HepG2 (cell line): ENCODE results near the gene RYR2. TPM values are rescaled to one million over a fixed set of nuclear protein-coding genes. Genes with fewer than 3 reads are reported as not detected.
A peak's percentile ranks its signal among the peaks of the same experiment; 100 is the strongest.

ENCODE experiments used
- BRD4 ChIP-seq: sonication (generic); formaldehyde crosslinking; IDR thresholded peaks from 2 replicates; pipeline ENCODE4 v1.4.0; 2020; ENCODE audit warnings: missing genetic modification reagents
- ELF4 ChIP-seq: sonication (generic); formaldehyde crosslinking; IDR thresholded peaks from 2 replicates; pipeline ENCODE4 v1.5.0; 2020; ENCODE audit warnings: missing genetic modification reagents, mild to moderate bottlenecking, moderate library complexity, borderline replicate concordance
- FOXP1 ChIP-seq, 2 experiments: fragments of 450-650 bp in 1 of 2; IDR thresholded peaks; 2 replicates each; pipeline ENCODE4 v1.6.1; 2017 to 2018; ENCODE audit warnings: antibody characterized with exemption in 1 of 2
- HNRNPH1 ChIP-seq: fragments of 200-400 bp; formaldehyde crosslinking; optimal IDR thresholded peaks from 2 replicates; pipeline ENCODE3; 2017; ENCODE audit warnings: mild to moderate bottlenecking, low read depth, low read length
- HOXA9 ChIP-seq: sonication (generic); formaldehyde crosslinking; IDR thresholded peaks from 2 replicates; pipeline ENCODE4 v1.8.1; 2022; ENCODE audit warnings: missing genetic modification reagents, mild to moderate bottlenecking, moderate library complexity, borderline replicate concordance
- LCORL ChIP-seq, 2 experiments: fragments of 450-650 bp in 1 of 2; sonication (generic) in 1 of 2; formaldehyde crosslinking in 1 of 2; IDR thresholded peaks; 2 replicates each; pipeline versions ENCODE4 v1.5.0 to v1.6.1; 2017 to 2020; ENCODE audit warnings: antibody characterized with exemption in 1 of 2, missing genetic modification reagents in 1 of 2
- NFIC ChIP-seq: IDR thresholded peaks from 2 replicates; pipeline ENCODE4 v1.6.1; 2012; ENCODE audit warnings: mild to moderate bottlenecking, low read length, inconsistent platforms
- NFYC ChIP-seq: IDR thresholded peaks from 2 replicates; pipeline ENCODE4 v1.6.1; 2016; ENCODE audit warnings: missing genetic modification reagents, missing compliant biosample characterization
- RAD21 ChIP-seq: fragments of 450-650 bp; formaldehyde crosslinking; IDR thresholded peaks from 2 replicates; pipeline ENCODE4 v1.5.0; 2020; ENCODE audit warnings: mild to moderate bottlenecking
- RORA ChIP-seq: sonication (generic); formaldehyde crosslinking; IDR thresholded peaks from 2 replicates; pipeline ENCODE4 v1.5.0; 2020; ENCODE audit warnings: mild to moderate bottlenecking, missing genetic modification reagents, moderate library complexity
- SP2 ChIP-seq: sonication (generic); formaldehyde crosslinking; IDR thresholded peaks from 2 replicates; pipeline ENCODE4 v1.5.1; 2020; ENCODE audit warnings: mild to moderate bottlenecking, missing genetic modification reagents
- XRCC5 ChIP-seq: fragments of 200-400 bp; formaldehyde crosslinking; optimal IDR thresholded peaks from 2 replicates; pipeline ENCODE3; 2017; ENCODE audit warnings: mild to moderate bottlenecking, low read length
- ZC3H4 ChIP-seq: sonication (generic); formaldehyde crosslinking; IDR thresholded peaks from 2 replicates; pipeline ENCODE4 v1.4.0; 2020; ENCODE audit warnings: missing genetic modification reagents, borderline replicate concordance
- ZFP1 ChIP-seq: IDR thresholded peaks from 2 replicates; pipeline ENCODE4 v1.6.1; 2016
- ZNF33B ChIP-seq: sonication (generic); formaldehyde crosslinking; IDR thresholded peaks from 2 replicates; pipeline ENCODE4 v1.5.1; 2020; ENCODE audit warnings: mild to moderate bottlenecking, missing genetic modification reagents
- ZNF383 ChIP-seq: sonication (generic); formaldehyde crosslinking; IDR thresholded peaks from 2 replicates; pipeline ENCODE4 v1.4.0; 2020; ENCODE audit warnings: missing genetic modification reagents, mild to moderate bottlenecking, borderline replicate concordance
- ZNF547 ChIP-seq: sonication (generic); formaldehyde crosslinking; IDR thresholded peaks from 2 replicates; pipeline ENCODE4 v1.5.1; 2020; ENCODE audit warnings: mild to moderate bottlenecking, missing genetic modification reagents
- ZSCAN12 ChIP-seq: sonication (generic); formaldehyde crosslinking; IDR thresholded peaks from 2 replicates; pipeline ENCODE4 v1.9.0; 2021; ENCODE audit warnings: mild to moderate bottlenecking, missing genetic modification reagents
- ZSCAN21 ChIP-seq: sonication (generic); formaldehyde crosslinking; IDR thresholded peaks from 2 replicates; pipeline ENCODE4 v1.8.0; 2022; ENCODE audit warnings: mild to moderate bottlenecking, missing genetic modification reagents, moderate library complexity, borderline replicate concordance
- polyA plus RNA-seq, 8 experiments: library from polyadenylated mRNA; depleted of rRNA in 3 of 8; stranded (reverse) in 7 of 8; unstranded in 1 of 8; fragments of >200 nt; fragmentation: Illumina TruSeq in 4 of 8; extraction: Trizol in 4 of 8; gene quantifications; 2 replicates each; pipeline versions ENCODE4 v1.2.1 to v1.2.3, GENCODE V29; 2011 to 2016; ENCODE audit warnings: low read depth in 4 of 8, missing spikeins in 1 of 8, mixed read lengths in 1 of 8; ENCODE audit not compliant: insufficient read depth in 1 of 8
- total RNA-seq, 5 experiments: library from RNA; depleted of rRNA; stranded (reverse); fragments of >200 nt; fragmentation: Illumina TruSeq; extraction: Trizol; gene quantifications; 2 replicates each; pipeline ENCODE4 v1.2.3, GENCODE V29; 2016; ENCODE audit warnings: low read depth in 1 of 5
- TF ChIP-seq, protein P1 (sequence below): sonication (generic); formaldehyde crosslinking; IDR thresholded peaks from 2 replicates; pipeline ENCODE4 v1.5.0; 2020; ENCODE audit warnings: mild to moderate bottlenecking, missing genetic modification reagents, borderline replicate concordance
- TF ChIP-seq, protein P2 (sequence below): sonication (generic); formaldehyde crosslinking; IDR thresholded peaks from 2 replicates; pipeline ENCODE4 v1.4.0; 2020; ENCODE audit warnings: missing genetic modification reagents
- TF ChIP-seq, protein P3 (sequence below): IDR thresholded peaks from 2 replicates; pipeline ENCODE4 v1.6.1; 2016; ENCODE audit warnings: missing compliant biosample characterization, missing genetic modification reagents, borderline replicate concordance

RYR2 gene
- total and polyA plus RNA-seq, 2 of the 13 experiments (the other 11 are each of a cell fraction or from before 2014, with no cell fraction given): not detected

DNA sequence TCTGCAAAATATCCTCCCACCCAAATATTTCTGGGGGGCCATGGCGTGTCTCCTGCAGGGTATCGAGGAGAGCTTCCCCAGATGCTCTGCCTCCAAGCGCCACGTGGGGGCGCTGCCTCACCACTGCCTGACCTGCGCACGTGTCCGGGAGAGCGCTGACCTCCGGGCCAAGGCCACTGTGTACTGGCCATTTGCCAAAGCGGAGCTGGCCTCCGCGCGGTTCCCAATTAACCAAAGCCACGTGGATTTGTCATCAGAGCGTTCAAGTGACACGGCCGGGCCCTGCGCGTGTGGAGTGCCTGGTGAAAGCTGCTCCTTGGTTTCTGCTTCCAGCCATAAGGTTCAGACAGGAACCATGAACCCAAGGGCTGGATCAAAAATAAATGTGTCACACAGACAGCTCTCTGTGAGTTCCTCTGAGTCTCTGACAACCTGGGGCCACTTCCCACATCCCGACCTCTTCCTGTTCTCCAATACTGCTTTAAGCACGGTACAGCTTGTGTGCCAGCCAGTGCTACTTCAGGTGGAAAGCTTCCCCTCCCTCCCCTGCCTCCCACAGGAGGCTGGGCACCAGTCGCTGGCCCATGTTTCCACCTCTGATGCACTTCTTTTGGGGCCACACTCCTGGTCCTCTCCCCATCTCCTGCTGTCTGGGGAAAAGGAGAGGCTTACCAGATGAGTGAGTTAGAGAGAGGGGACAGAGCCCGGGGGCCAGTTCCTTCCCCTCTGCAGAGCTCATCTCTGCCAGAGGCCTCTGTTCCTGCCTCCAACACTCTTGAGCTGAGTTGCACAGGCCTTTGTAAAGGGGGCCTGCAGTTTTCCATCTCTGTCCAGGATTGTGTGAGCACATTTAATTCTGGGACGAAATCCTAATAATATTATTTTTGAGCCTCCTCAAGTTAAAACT, 822.6 kb downstream of the RYR2 start (continued):
- TF ChIP-seq, protein P1, sequence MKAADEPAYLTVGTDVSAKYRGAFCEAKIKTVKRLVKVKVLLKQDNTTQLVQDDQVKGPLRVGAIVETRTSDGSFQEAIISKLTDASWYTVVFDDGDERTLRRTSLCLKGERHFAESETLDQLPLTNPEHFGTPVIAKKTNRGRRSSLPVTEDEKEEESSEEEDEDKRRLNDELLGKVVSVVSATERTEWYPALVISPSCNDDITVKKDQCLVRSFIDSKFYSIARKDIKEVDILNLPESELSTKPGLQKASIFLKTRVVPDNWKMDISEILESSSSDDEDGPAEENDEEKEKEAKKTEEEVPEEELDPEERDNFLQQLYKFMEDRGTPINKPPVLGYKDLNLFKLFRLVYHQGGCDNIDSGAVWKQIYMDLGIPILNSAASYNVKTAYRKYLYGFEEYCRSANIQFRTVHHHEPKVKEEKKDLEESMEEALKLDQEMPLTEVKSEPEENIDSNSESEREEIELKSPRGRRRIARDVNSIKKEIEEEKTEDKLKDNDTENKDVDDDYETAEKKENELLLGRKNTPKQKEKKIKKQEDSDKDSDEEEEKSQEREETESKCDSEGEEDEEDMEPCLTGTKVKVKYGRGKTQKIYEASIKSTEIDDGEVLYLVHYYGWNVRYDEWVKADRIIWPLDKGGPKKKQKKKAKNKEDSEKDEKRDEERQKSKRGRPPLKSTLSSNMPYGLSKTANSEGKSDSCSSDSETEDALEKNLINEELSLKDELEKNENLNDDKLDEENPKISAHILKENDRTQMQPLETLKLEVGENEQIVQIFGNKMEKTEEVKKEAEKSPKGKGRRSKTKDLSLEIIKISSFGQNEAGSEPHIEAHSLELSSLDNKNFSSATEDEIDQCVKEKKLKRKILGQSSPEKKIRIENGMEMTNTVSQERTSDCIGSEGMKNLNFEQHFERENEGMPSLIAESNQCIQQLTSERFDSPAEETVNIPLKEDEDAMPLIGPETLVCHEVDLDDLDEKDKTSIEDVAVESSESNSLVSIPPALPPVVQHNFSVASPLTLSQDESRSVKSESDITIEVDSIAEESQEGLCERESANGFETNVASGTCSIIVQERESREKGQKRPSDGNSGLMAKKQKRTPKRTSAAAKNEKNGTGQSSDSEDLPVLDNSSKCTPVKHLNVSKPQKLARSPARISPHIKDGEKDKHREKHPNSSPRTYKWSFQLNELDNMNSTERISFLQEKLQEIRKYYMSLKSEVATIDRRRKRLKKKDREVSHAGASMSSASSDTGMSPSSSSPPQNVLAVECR (CRISPR knock-in tag): peak; percentile 67; the same call in 1 of the 2 replicates
- peak; percentile 79 for TF ChIP-seq XRCC5
- no peak for TF ChIP-seq SP2 (CRISPR knock-in tag)
- no peak for TF ChIP-seq ELF4
- no peak for TF ChIP-seq ZFP1 (CRISPR knock-in tag)
- TF ChIP-seq BRD4 (CRISPR knock-in tag): no peak
- no peak for TF ChIP-seq HNRNPH1
- TF ChIP-seq, protein P2, sequence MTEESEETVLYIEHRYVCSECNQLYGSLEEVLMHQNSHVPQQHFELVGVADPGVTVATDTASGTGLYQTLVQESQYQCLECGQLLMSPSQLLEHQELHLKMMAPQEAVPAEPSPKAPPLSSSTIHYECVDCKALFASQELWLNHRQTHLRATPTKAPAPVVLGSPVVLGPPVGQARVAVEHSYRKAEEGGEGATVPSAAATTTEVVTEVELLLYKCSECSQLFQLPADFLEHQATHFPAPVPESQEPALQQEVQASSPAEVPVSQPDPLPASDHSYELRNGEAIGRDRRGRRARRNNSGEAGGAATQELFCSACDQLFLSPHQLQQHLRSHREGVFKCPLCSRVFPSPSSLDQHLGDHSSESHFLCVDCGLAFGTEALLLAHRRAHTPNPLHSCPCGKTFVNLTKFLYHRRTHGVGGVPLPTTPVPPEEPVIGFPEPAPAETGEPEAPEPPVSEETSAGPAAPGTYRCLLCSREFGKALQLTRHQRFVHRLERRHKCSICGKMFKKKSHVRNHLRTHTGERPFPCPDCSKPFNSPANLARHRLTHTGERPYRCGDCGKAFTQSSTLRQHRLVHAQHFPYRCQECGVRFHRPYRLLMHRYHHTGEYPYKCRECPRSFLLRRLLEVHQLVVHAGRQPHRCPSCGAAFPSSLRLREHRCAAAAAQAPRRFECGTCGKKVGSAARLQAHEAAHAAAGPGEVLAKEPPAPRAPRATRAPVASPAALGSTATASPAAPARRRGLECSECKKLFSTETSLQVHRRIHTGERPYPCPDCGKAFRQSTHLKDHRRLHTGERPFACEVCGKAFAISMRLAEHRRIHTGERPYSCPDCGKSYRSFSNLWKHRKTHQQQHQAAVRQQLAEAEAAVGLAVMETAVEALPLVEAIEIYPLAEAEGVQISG (CRISPR knock-in tag): peak; percentile 78
- no peak for TF ChIP-seq FOXP1 (IDR thresholded peaks at IDR 0.05)
- TF ChIP-seq FOXP1 (CRISPR knock-in tag; IDR thresholded peaks at IDR 0.05): no peak
- no peak for TF ChIP-seq ZSCAN12 (CRISPR knock-in tag)
- peak; percentile 85 for TF ChIP-seq RAD21 (CRISPR knock-in tag)
- peak; percentile 81 for TF ChIP-seq NFIC
- peak; percentile 67; the same call in 1 of the 2 replicates for TF ChIP-seq ZNF547 (CRISPR knock-in tag)
- peak; percentile 17; the same call in 1 of the 2 replicates for TF ChIP-seq NFYC (CRISPR knock-in tag)
- 0 out of 2 replicates have a peak, but pooled peaks have one; percentile 35 for TF ChIP-seq ZNF33B (CRISPR knock-in tag)
- peak; percentile 88 for TF ChIP-seq ZSCAN21
- TF ChIP-seq ZNF383 (CRISPR knock-in tag): no peak
- no peak for TF ChIP-seq ZC3H4 (CRISPR knock-in tag)
- TF ChIP-seq, protein P3, sequence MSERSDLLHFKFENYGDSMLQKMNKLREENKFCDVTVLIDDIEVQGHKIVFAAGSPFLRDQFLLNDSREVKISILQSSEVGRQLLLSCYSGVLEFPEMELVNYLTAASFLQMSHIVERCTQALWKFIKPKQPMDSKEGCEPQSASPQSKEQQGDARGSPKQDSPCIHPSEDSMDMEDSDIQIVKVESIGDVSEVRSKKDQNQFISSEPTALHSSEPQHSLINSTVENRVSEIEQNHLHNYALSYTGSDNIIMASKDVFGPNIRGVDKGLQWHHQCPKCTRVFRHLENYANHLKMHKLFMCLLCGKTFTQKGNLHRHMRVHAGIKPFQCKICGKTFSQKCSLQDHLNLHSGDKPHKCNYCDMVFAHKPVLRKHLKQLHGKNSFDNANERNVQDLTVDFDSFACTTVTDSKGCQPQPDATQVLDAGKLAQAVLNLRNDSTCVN: no peak
- TF ChIP-seq RORA (CRISPR knock-in tag): no peak
- TF ChIP-seq HOXA9 (CRISPR knock-in tag): no peak
- no peak for TF ChIP-seq LCORL (IDR thresholded peaks at IDR 0.05)
- 0 out of 2 replicates have a peak, but pooled peaks have one; percentile 28 for TF ChIP-seq LCORL (CRISPR knock-in tag; IDR thresholded peaks at IDR 0.05)
